Cardiac muscle cell (in vitro differentiated cells and primary cell): ENCODE measurements around the gene GLMN. TPM values are rescaled to one million over a fixed set of nuclear protein-coding genes. Genes with fewer than 3 reads are reported as not detected.

Source experiments
- DNase-seq, 2 donors: peaks; one replicate each; pipeline versions ENCODE4 v3.0.0 to v3.0.0-alpha.2; 2010 to 2017; ENCODE audit warnings: low read depth in 1 of 2, low spot score in 1 of 2
- H3K27ac ChIP-seq: fragments of 200-600 bp; sonication (generic); 2 replicates; pipeline ENCODE4 v1.5.1; 2016
- H3K27me3 ChIP-seq: fragments of 200-600 bp; sonication (generic); 2 replicates; pipeline ENCODE4 v1.6.0; 2016; ENCODE audit warnings: control low read depth
- H3K36me3 ChIP-seq: fragments of 200-600 bp; sonication (generic); 2 replicates; pipeline ENCODE4 v1.5.1; 2016; ENCODE audit warnings: control low read depth
- H3K4me1 ChIP-seq: fragments of 200-600 bp; sonication (generic); 2 replicates; pipeline ENCODE4 v1.8.1; 2017; ENCODE audit warnings: low read depth, mild to moderate bottlenecking, mixed run types
- H3K4me3 ChIP-seq: fragments of 200-600 bp; sonication (generic); 2 replicates; pipeline ENCODE4 v1.5.1; 2016; ENCODE audit warnings: mild to moderate bottlenecking
- H3K9me3 ChIP-seq: fragments of 200-600 bp; sonication (generic); 2 replicates; pipeline ENCODE4 v1.5.1; 2017; ENCODE audit warnings: low read depth, mild to moderate bottlenecking, control low read depth
- CTCF ChIP-seq: IDR thresholded peaks from 2 replicates; pipeline ENCODE4 v1.5.1; 2012; ENCODE audit warnings: low read depth, mild to moderate bottlenecking, low read length
- polyA plus RNA-seq: library from polyadenylated mRNA; unstranded; fragments of >200 nt; fragmentation: Nextera tagmentation; extraction: Ambion mirVana; gene quantifications from 2 replicates; pipeline ENCODE4 v1.2.1, GENCODE V29; 2016
- total RNA-seq: library from RNA; depleted of rRNA; stranded (reverse); fragments of >200 nt; gene quantifications from 2 replicates; pipeline ENCODE4 v1.2.3, GENCODE V29; 2016

Gene GLMN
- total and polyA plus RNA-seq, 2 experiments from 2014 or later: 12.4 to 26.2 TPM

GRCh38 chr1:92323473-92324453 is 25.0 kb upstream of the GLMN start:
- Histone ChIP-seq H3K9me3 (no peaks in the 10 kb centered on the region), H3K27ac (no peak overlapping the region), H3K27me3 (no peaks in the 10 kb centered on the region), H3K4me1 (no peaks in the 10 kb centered on the region), H3K4me3 (no peak overlapping the region), H3K36me3 (peaks cover 33% of the 10 kb centered on the region)
- DNase-seq: no peak
- no peak for TF ChIP-seq CTCF

GRCh38 chr1:92317836-92318493 is 19.2 kb upstream of the GLMN start:
- Histone ChIP-seq H3K36me3 (peaks cover 10% of the 10 kb centered on the region), H3K27me3 (no peaks in the 10 kb centered on the region), H3K4me1 (peaks cover 8% of the 10 kb centered on the region), H3K27ac (peak overlapping the region; percentile 29), H3K9me3 (no peaks in the 10 kb centered on the region), H3K4me3 (no peak overlapping the region)
- TF ChIP-seq CTCF: no peak
- DNase-seq: peak in 1 of 2 donors; percentile 40

GRCh38 chr1:92315766-92316599 is 17.2 kb upstream of the GLMN start:
- no peak for TF ChIP-seq CTCF
- no peaks in the 10 kb centered on the region for H3K9me3 ChIP-seq
- DNase-seq: no peak

GRCh38 chr1:92314024-92314423 is 15.2 kb upstream of the GLMN start:
- no peak for DNase-seq
- no peak for TF ChIP-seq CTCF
- Histone ChIP-seq H3K27me3 (no peaks in the 10 kb centered on the region), H3K4me1 (peaks cover 8% of the 10 kb centered on the region), H3K9me3 (no peaks in the 10 kb centered on the region), H3K36me3 (peaks cover 4% of the 10 kb centered on the region), H3K4me3 (no peak overlapping the region), H3K27ac (no peak overlapping the region)

More at GRCh38 chr1:92315766-92316599, 17.2 kb upstream of the GLMN start:
- Histone ChIP-seq H3K4me1 (peaks cover 8% of the 10 kb centered on the region), H3K27ac (no peak overlapping the region), H3K36me3 (peaks cover 9% of the 10 kb centered on the region), H3K27me3 (no peaks in the 10 kb centered on the region), H3K4me3 (no peak overlapping the region)

- Histone ChIP-seq H3K4me1 (no peaks in the 10 kb centered on the region), H3K36me3 (peaks cover 26% of the 10 kb centered on the region), H3K27me3 (no peaks in the 10 kb centered on the region), H3K4me3 (no peak overlapping the region), H3K27ac (no peak overlapping the region), H3K9me3 (no peaks in the 10 kb centered on the region)
- peak; percentile 39 to 54 for DNase-seq
- TF ChIP-seq CTCF: peak; percentile 51
Measured at GRCh38 chr1:92310185-92310597, 11.4 kb upstream of the GLMN start.
